ENCODE measurements around the gene SFI1. TPM values are rescaled to one million over a fixed set of nuclear protein-coding genes. Genes with fewer than 3 reads are reported as not detected.

The SFI1 gene
- total and polyA plus RNA-seq, 4 donors = 3.1 to 16.2 (median 7.4) TPM

DNA sequence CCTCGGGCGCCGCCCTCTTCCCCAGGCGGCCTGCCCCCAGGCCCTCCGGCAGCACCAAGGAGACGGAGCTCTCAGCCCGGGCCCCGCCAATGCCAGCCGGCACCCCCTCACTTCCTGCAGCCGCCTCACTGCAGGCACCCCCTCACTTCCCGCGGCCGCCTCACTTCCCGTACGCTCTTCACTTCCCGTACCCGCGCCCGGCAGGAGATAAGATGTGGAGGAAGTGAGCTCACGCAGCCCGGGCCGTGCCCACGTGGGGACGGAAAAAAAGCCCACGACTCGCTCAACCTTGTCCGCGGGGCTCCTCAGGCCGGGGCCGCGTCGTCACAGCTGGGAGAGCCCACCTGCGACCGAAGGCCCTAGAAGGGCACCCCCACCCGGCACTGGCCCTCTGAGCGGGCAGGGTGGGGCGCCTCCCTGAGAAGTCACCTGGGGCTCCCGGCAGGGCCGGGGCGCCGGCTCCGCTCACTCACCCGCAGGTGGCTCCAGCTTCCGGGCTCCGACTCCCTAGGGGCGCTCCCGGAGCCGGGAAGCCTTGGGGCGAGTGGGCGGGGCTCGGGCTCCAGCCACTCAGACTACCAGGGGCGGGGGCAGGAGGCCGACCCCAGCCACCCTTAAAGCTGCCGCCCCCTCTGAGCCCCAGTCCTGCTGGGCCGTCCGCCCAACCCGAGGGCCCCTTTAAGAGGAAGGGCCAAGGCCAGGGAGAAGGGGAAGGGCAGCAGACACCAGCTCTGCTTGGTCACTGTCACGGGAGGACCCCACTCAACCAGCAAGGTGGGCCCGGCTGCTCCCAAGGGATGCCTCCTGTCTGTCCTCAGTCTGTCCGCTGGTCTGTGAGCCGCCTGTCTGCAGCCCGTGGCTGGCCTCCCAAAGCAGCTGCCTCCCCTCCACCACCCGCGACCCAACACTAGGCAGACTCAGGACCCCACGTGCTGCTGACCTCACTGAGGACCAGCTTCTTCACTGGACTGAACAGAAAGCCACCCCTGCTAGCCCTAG, 134.3 kb downstream of the SFI1 start:
- DNase-seq (ENCODE audit: low spot score) = peak; percentile 74
- peak overlapping the region; percentile 9 to 66 (median 62) for H3K4me3 ChIP-seq (ENCODE audit: low read depth in 1 of 3, low read length in 3 of 3)
- H3K27ac ChIP-seq (ENCODE audit: low read depth in 1 of 2, low read length in 2 of 2) = peak overlapping the region; percentile 64 to 90
- peak in 1 of 2 donors; percentile 57 for TF ChIP-seq EGR1 (IDR thresholded peaks at IDR 0.05; ENCODE audit: low read depth in 2 of 2)
- TF ChIP-seq GABPA (IDR thresholded peaks at IDR 0.05 in 1 of 2, conservative IDR thresholded peaks at IDR 0.05 in 1 of 2) = peak in 1 of 2 donors; percentile 73
- no peak for TF ChIP-seq CTCF (IDR thresholded peaks at IDR 0.05; ENCODE audit: low read depth, low read length, missing input control)
- TF ChIP-seq, protein P1, sequence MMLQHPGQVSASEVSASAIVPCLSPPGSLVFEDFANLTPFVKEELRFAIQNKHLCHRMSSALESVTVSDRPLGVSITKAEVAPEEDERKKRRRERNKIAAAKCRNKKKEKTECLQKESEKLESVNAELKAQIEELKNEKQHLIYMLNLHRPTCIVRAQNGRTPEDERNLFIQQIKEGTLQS (IDR thresholded peaks at IDR 0.05) = no peak
- no peak for TF ChIP-seq JUND (IDR thresholded peaks at IDR 0.05)
- H3K36me3 ChIP-seq (ENCODE audit: control insufficient read depth in 4 of 4, insufficient read depth in 3 of 4, low read depth in 1 of 4, low read length in 3 of 4) = peaks cover 0 to 2% (median 0%) of the 10 kb centered on the region in 4 donors
- H3K4me1 ChIP-seq (ENCODE audit: control insufficient read depth in 4 of 4, insufficient read depth in 4 of 4, low read length in 3 of 4) = peaks cover 4 to 53% (median 21%) of the 10 kb centered on the region in 4 donors
- 15% methylated on average over 65 of the region's 65 CpGs for WGBS
- peak overlapping the region; percentile 56 to 58 for H3K9ac ChIP-seq (ENCODE audit: low read depth in 1 of 2, low read length in 2 of 2)
- no peaks in the 10 kb centered on the region for H3K9me3 ChIP-seq (ENCODE audit: control insufficient read depth in 4 of 4, low read length in 3 of 4)
- no peaks in the 10 kb centered on the region for H3K27me3 ChIP-seq (ENCODE audit: control insufficient read depth in 4 of 4, insufficient read depth in 4 of 4, low read length in 3 of 4)

DNA sequence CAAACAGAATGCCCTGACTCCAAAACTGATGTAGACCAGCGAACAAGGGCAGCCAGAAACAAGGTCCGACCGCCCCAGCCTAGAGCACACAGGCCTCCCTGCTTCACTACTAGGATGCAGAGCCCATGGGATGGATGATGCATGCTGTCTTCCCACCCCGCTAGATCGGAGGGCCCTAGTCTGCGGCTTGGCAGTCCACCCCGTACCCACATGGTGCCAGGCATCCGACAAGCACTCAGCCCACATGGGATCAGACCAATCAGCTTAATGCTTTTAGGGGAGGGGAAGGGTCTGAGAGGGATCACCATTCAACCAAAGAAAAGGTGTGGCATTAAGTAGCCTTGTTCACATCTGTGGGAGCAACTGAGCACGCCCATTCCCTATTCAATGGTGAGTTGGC, 135.1 kb downstream of the SFI1 start:
- 92% methylated on average over 9 of the region's 9 CpGs for WGBS
- H3K27me3 ChIP-seq (ENCODE audit: control insufficient read depth in 4 of 4, insufficient read depth in 4 of 4, low read length in 3 of 4) = no peaks in the 10 kb centered on the region
- H3K9ac ChIP-seq (ENCODE audit: low read depth in 1 of 2, low read length in 2 of 2) = no peak overlapping the region
- peaks cover 0 to 2% (median 0%) of the 10 kb centered on the region in 4 donors for H3K36me3 ChIP-seq (ENCODE audit: control insufficient read depth in 4 of 4, insufficient read depth in 3 of 4, low read depth in 1 of 4, low read length in 3 of 4)
- peaks cover 7 to 49% (median 23%) of the 10 kb centered on the region in 4 donors for H3K4me1 ChIP-seq (ENCODE audit: control insufficient read depth in 4 of 4, insufficient read depth in 4 of 4, low read length in 3 of 4)
- H3K4me3 ChIP-seq (ENCODE audit: low read depth in 1 of 3, low read length in 3 of 3) = no peak overlapping the region
- peak overlapping the region; percentile 64 to 90 for H3K27ac ChIP-seq (ENCODE audit: low read depth in 1 of 2, low read length in 2 of 2)
- no peaks in the 10 kb centered on the region for H3K9me3 ChIP-seq (ENCODE audit: control insufficient read depth in 4 of 4, low read length in 3 of 4)
- DNase-seq (ENCODE audit: low spot score) = peak; percentile 32
- TF ChIP-seq JUND (IDR thresholded peaks at IDR 0.05) = no peak
- no peak for TF ChIP-seq FOXA1 (IDR thresholded peaks at IDR 0.05)
- TF ChIP-seq EGR1 (IDR thresholded peaks at IDR 0.05; ENCODE audit: low read depth in 2 of 2) = no peak
- no peak for TF ChIP-seq RAD21 (IDR thresholded peaks at IDR 0.05)
- TF ChIP-seq FOXA2 (IDR thresholded peaks at IDR 0.05) = no peak
- no peak for TF ChIP-seq CTCF (IDR thresholded peaks at IDR 0.05; ENCODE audit: low read depth, low read length, missing input control)
- TF ChIP-seq TAF1 (conservative IDR thresholded peaks at IDR 0.05) = no peak
- TF ChIP-seq, protein P2, sequence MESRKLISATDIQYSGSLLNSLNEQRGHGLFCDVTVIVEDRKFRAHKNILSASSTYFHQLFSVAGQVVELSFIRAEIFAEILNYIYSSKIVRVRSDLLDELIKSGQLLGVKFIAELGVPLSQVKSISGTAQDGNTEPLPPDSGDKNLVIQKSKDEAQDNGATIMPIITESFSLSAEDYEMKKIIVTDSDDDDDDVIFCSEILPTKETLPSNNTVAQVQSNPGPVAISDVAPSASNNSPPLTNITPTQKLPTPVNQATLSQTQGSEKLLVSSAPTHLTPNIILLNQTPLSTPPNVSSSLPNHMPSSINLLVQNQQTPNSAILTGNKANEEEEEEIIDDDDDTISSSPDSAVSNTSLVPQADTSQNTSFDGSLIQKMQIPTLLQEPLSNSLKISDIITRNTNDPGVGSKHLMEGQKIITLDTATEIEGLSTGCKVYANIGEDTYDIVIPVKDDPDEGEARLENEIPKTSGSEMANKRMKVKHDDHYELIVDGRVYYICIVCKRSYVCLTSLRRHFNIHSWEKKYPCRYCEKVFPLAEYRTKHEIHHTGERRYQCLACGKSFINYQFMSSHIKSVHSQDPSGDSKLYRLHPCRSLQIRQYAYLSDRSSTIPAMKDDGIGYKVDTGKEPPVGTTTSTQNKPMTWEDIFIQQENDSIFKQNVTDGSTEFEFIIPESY (IDR thresholded peaks at IDR 0.05) = no peak
- TF ChIP-seq GABPA (IDR thresholded peaks at IDR 0.05 in 1 of 2, conservative IDR thresholded peaks at IDR 0.05 in 1 of 2) = no peak
- TF ChIP-seq NR2F2 (IDR thresholded peaks at IDR 0.05) = no peak
- TF ChIP-seq, protein P1 (IDR thresholded peaks at IDR 0.05) = no peak
- no peak for TF ChIP-seq MAX (IDR thresholded peaks at IDR 0.05)
- no peak for TF ChIP-seq RXRA (IDR thresholded peaks at IDR 0.05)
- TF ChIP-seq, protein P3, sequence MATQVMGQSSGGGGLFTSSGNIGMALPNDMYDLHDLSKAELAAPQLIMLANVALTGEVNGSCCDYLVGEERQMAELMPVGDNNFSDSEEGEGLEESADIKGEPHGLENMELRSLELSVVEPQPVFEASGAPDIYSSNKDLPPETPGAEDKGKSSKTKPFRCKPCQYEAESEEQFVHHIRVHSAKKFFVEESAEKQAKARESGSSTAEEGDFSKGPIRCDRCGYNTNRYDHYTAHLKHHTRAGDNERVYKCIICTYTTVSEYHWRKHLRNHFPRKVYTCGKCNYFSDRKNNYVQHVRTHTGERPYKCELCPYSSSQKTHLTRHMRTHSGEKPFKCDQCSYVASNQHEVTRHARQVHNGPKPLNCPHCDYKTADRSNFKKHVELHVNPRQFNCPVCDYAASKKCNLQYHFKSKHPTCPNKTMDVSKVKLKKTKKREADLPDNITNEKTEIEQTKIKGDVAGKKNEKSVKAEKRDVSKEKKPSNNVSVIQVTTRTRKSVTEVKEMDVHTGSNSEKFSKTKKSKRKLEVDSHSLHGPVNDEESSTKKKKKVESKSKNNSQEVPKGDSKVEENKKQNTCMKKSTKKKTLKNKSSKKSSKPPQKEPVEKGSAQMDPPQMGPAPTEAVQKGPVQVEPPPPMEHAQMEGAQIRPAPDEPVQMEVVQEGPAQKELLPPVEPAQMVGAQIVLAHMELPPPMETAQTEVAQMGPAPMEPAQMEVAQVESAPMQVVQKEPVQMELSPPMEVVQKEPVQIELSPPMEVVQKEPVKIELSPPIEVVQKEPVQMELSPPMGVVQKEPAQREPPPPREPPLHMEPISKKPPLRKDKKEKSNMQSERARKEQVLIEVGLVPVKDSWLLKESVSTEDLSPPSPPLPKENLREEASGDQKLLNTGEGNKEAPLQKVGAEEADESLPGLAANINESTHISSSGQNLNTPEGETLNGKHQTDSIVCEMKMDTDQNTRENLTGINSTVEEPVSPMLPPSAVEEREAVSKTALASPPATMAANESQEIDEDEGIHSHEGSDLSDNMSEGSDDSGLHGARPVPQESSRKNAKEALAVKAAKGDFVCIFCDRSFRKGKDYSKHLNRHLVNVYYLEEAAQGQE (IDR thresholded peaks at IDR 0.05) = no peak
- no peak for TF ChIP-seq HNF4G (IDR thresholded peaks at IDR 0.05)
- no peak for TF ChIP-seq HNF4A (conservative IDR thresholded peaks at IDR 0.05)

All from liver (tissue), 9 donors.